CD8-positive, alpha-beta memory T cell (primary cell): ENCODE data around the gene FLRT2. TPM values are rescaled to one million over a fixed set of nuclear protein-coding genes. Genes with fewer than 3 reads are reported as not detected.

Experiments used
- CTCF ChIA-PET: fragments of 350-600 bp; sonication (Branson Sonifier 250); formaldehyde crosslinking; loops from one replicate; lab custom pipeline; 2021; ENCODE audit warnings: antibody characterized with exemption; lab: Charles Lee
- POLR2A ChIA-PET: fragments of 350-600 bp; sonication (Branson Sonifier 250); formaldehyde crosslinking; loops from one replicate; lab custom pipeline; 2021; ENCODE audit warnings: antibody characterized with exemption; lab: Charles Lee
- DNase-seq, 5 donors: peaks; one replicate each; pipeline versions ENCODE4 v3.0.0 to v3.0.0-alpha.2; 2020 to 2022; ENCODE audit warnings: mixed read lengths in 1 of 5
- H3K27ac ChIP-seq: one replicate; pipeline ENCODE4 v1.7.0; 2013; ENCODE audit warnings: low read depth, mild to moderate bottlenecking, low read length, moderate library complexity
- H3K27me3 ChIP-seq: 2 replicates; pipeline ENCODE4 v1.7.0; 2013; ENCODE audit warnings: low read length, mild to moderate bottlenecking; ENCODE audit not compliant: insufficient read depth, poor library complexity, severe bottlenecking
- H3K36me3 ChIP-seq: 2 replicates; pipeline ENCODE4 v1.7.0; 2013; ENCODE audit warnings: mild to moderate bottlenecking, low read length, moderate library complexity; ENCODE audit not compliant: insufficient read depth
- H3K4me1 ChIP-seq: 2 replicates; pipeline ENCODE4 v1.7.0; 2013; ENCODE audit warnings: mild to moderate bottlenecking, low read length, moderate library complexity; ENCODE audit not compliant: insufficient read depth
- H3K4me3 ChIP-seq: 2 replicates; pipeline ENCODE4 v1.7.0; 2013; ENCODE audit warnings: mild to moderate bottlenecking, low read length
- H3K9me3 ChIP-seq: 2 replicates; pipeline ENCODE4 v1.7.0; 2013; ENCODE audit warnings: mild to moderate bottlenecking, low read length
- H3K27ac Mint-ChIP-seq, 8 donors: one replicate each; pipeline ENCODE4 v1.8.0; 2020 to 2021; ENCODE audit warnings: mixed read lengths in 8 of 8, mild to moderate bottlenecking in 6 of 8, inconsistent platforms in 3 of 8, moderate library complexity in 3 of 8
- H3K27me3 Mint-ChIP-seq, 2 donors: one replicate each; pipeline ENCODE4 v1.8.0; 2020 to 2021; ENCODE audit warnings: mixed read lengths in 2 of 2, mild to moderate bottlenecking in 1 of 2, moderate library complexity in 1 of 2
- H3K36me3 Mint-ChIP-seq, 3 donors: one replicate each; pipeline ENCODE4 v1.8.0; 2020 to 2021; ENCODE audit warnings: mixed read lengths in 3 of 3, inconsistent platforms in 1 of 3, mild to moderate bottlenecking in 1 of 3
- H3K4me1 Mint-ChIP-seq, 3 donors: one replicate each; pipeline ENCODE4 v1.8.0; 2020 to 2021; ENCODE audit warnings: mixed read lengths in 3 of 3, inconsistent platforms in 1 of 3, mild to moderate bottlenecking in 1 of 3
- H3K4me3 Mint-ChIP-seq, 7 donors: one replicate each; pipeline ENCODE4 v1.8.0; 2020 to 2021; ENCODE audit warnings: mixed read lengths in 7 of 7, mild to moderate bottlenecking in 6 of 7, moderate library complexity in 4 of 7, inconsistent platforms in 2 of 7
- H3K9me3 Mint-ChIP-seq, 5 donors: one replicate each; pipeline ENCODE4 v1.8.0; 2020 to 2022; ENCODE audit warnings: mixed read lengths in 5 of 5, mild to moderate bottlenecking in 3 of 5, moderate library complexity in 2 of 5, inconsistent platforms in 1 of 5
- polyA plus RNA-seq: library from polyadenylated mRNA; unstranded; fragments of 300-500 nt; fragmentation: Illumina TruSeq; gene quantifications from one replicate; pipeline ENCODE4 v1.2.3, GENCODE V29; 2021
- total RNA-seq, 2 experiments: library from RNA; stranded (reverse); gene quantifications; one replicate each; pipeline ENCODE4 v1.2.3, GENCODE V29; 2021

FLRT2 gene
- total and polyA plus RNA-seq, 3 experiments from 2014 or later = not detected

DNA sequence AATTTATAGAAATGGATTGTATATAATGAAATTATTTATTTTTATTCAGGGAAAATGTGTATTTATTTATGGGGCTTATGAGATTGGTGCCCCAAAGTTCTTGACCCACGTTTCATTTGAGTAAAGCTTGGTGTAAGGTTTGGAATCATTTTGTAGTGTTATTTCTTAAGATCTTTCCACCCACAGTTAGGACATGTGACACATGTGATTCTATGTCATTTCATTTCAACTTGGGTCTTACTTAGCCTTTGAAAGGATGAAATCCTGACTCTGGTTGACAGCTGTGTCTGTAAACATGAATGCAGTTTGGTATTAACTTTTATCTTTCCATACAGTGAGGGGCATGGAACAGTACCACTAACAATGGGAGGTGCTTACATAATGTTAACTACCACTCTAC is 51.7 kb downstream of the FLRT2 start:
- Histone ChIP-seq H3K9me3 (no peaks in the 10 kb centered on the region), H3K36me3 (no peaks in the 10 kb centered on the region), H3K4me3 (no peak overlapping the region), H3K27me3 (no peaks in the 10 kb centered on the region), H3K27ac (no peak overlapping the region), H3K4me1 (no peaks in the 10 kb centered on the region)
- H3K27me3 Mint-ChIP-seq = no peaks in the 10 kb centered on the region
- no peak overlapping the region for H3K27ac Mint-ChIP-seq
- DNase-seq = no peak
- no peaks in the 10 kb centered on the region for H3K4me1 Mint-ChIP-seq
- ChIA-PET CTCF (no interaction called here), POLR2A (no interaction called here)
- no peak overlapping the region for H3K4me3 Mint-ChIP-seq
- H3K36me3 Mint-ChIP-seq = no peaks in the 10 kb centered on the region
- peaks cover 0 to 3% (median 0%) of the 10 kb centered on the region in 5 donors for H3K9me3 Mint-ChIP-seq

DNA sequence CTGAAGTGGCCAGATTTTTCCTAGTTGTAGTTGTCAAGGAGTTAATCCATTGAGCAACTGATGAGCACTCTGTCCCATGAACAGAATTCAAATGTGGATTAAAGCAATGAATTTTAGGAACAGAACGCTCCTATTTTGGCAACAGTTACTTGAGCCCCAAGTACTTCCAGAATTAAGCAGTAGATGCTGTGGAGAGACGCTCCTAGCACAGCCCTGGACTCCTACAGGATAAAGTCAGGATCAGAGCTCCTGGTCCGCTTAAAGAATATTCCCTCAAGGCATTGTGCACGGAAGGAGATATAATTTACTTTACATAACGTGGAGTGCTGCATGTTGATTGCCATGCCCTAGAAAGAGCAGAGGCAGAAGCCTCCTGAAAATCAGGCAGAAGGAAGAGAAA is 53.4 kb downstream of the FLRT2 start:
- Histone ChIP-seq H3K4me3 (no peak overlapping the region), H3K36me3 (no peaks in the 10 kb centered on the region), H3K4me1 (no peaks in the 10 kb centered on the region), H3K27ac (no peak overlapping the region), H3K9me3 (no peaks in the 10 kb centered on the region), H3K27me3 (no peaks in the 10 kb centered on the region)
- CTCF ChIA-PET = no interaction called here
- no peak for DNase-seq
- peaks cover 0 to 3% (median 0%) of the 10 kb centered on the region in 5 donors for H3K9me3 Mint-ChIP-seq
- H3K4me3 Mint-ChIP-seq = no peak overlapping the region
- no peak overlapping the region for H3K27ac Mint-ChIP-seq
- POLR2A ChIA-PET = no interaction called here
- H3K36me3 Mint-ChIP-seq = no peaks in the 10 kb centered on the region
- H3K4me1 Mint-ChIP-seq = no peaks in the 10 kb centered on the region
- no peaks in the 10 kb centered on the region for H3K27me3 Mint-ChIP-seq

DNA sequence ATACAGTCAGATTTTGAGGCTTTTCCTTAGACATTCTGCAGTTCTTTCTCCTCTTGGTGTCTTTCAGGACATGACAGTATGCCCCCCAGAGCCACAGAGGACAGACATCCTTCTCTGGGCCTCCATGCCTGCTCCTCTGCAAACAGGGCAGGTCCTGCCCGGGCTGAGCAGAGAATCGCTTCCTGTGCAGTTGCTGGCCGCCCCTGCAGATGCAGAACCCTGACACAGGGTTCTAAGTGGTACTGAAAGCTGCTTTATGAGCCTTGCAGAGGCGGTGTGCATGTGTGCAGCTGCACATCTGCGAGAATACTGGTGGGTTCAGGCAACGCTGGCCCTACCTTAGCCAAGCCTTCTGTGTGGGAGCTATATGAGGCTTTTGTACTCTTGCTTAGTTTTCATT is 54.5 kb downstream of the FLRT2 start:
- Mint-ChIP-seq H3K4me1 (no peaks in the 10 kb centered on the region), H3K36me3 (no peaks in the 10 kb centered on the region), H3K9me3 (peaks cover 0 to 6% (median 2%) of the 10 kb centered on the region in 5 donors), H3K27me3 (no peaks in the 10 kb centered on the region), H3K27ac (no peak overlapping the region), H3K4me3 (no peak overlapping the region)
- Histone ChIP-seq H3K27ac (no peak overlapping the region), H3K36me3 (no peaks in the 10 kb centered on the region), H3K9me3 (no peaks in the 10 kb centered on the region), H3K27me3 (no peaks in the 10 kb centered on the region), H3K4me3 (no peak overlapping the region), H3K4me1 (no peaks in the 10 kb centered on the region)
- ChIA-PET CTCF (no interaction called here), POLR2A (no interaction called here)
- no peak for DNase-seq

DNA sequence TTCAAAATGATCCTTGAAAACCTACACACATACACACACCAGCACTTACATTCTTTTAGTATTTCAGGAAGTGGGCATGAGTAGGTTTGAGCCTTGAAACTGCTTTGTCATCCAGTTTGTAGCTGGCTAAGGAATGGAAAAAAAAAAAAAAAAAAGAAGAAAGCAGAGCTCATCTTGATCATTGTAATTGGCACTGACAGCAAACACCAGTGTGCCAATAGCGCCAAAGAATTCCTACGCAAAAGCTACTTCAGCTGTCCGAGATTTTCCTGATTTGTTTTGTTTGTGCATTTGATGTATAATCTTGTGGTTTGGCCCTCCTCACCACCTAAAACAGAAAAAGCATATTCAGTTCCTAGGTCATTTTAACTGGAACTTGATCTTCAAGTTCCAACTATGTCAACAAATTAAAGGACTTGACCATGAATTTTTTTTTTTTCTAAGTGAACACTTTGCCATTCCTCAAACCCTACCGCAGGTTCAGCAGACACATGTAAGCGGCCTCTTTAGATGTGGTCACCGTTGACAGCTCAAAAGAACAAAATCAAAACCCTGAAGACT is 57.3 kb downstream of the FLRT2 start:
- H3K27ac ChIP-seq = no peak overlapping the region

DNA sequence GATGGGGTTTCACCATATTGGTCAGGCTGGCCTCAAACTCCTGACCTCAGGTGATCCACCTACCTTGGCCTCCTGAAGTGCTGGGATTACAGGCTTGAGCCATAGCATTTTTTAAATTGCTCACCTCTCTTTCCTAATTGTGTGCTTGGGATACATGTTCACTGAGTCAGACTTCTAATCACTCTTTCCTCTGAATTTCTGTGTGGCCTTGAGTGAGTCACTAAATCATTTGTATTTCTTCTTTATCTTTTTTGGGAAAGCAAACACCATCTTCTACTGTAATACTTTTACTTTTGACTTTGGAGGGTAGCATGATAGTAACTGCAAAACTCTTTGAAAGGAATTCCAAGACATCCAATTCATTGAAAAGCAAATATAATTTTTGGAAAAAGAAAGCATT is 60.8 kb downstream of the FLRT2 start:
- ChIA-PET POLR2A (no interaction called here), CTCF (no interaction called here)
- peaks cover 0 to 10% (median 5%) of the 10 kb centered on the region in 5 donors for H3K9me3 Mint-ChIP-seq
- no peaks in the 10 kb centered on the region for H3K36me3 Mint-ChIP-seq
- H3K27ac Mint-ChIP-seq = no peak overlapping the region
- H3K27ac ChIP-seq = no peak overlapping the region
- H3K9me3 ChIP-seq = no peaks in the 10 kb centered on the region
- H3K27me3 Mint-ChIP-seq = no peaks in the 10 kb centered on the region
- DNase-seq = no peak
- no peak overlapping the region for H3K4me3 ChIP-seq
- no peaks in the 10 kb centered on the region for H3K36me3 ChIP-seq
- no peaks in the 10 kb centered on the region for H3K4me1 ChIP-seq
- H3K27me3 ChIP-seq = no peaks in the 10 kb centered on the region
- no peak overlapping the region for H3K4me3 Mint-ChIP-seq
- no peaks in the 10 kb centered on the region for H3K4me1 Mint-ChIP-seq

More for the DNA sequence above, 57.3 kb downstream of the FLRT2 start:
- H3K4me3 ChIP-seq = no peak overlapping the region
- no peaks in the 10 kb centered on the region for H3K4me1 ChIP-seq
- no peak for DNase-seq
- ChIA-PET CTCF (no interaction called here), POLR2A (no interaction called here)
- no peaks in the 10 kb centered on the region for H3K27me3 ChIP-seq
- H3K27me3 Mint-ChIP-seq = no peaks in the 10 kb centered on the region
- H3K4me1 Mint-ChIP-seq = no peaks in the 10 kb centered on the region
- no peaks in the 10 kb centered on the region for H3K9me3 ChIP-seq
- H3K36me3 ChIP-seq = no peaks in the 10 kb centered on the region
- H3K9me3 Mint-ChIP-seq = peaks cover 0 to 9% (median 3%) of the 10 kb centered on the region in 5 donors
- H3K36me3 Mint-ChIP-seq = no peaks in the 10 kb centered on the region
- no peak overlapping the region for H3K27ac Mint-ChIP-seq
- no peak overlapping the region for H3K4me3 Mint-ChIP-seq

DNA sequence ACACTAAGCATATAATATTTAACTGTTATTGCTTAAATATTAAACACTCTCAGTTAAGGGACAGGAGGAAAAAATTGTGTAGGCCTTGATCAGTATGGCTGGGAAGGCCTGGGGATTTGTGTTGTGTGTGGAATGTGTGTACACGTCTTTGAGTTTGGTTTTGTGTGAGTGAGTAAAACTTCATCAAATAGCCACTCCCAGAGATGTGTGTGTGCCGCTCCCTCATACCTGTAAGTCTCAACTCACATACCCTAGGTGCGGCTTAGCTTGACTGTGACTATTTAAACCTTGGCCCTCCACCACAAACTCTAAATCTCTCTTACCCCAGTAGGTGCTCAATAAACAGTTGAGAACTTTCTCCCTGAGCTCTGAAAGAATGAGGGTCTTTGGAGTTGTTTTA is 64.3 kb downstream of the FLRT2 start:
- no peaks in the 10 kb centered on the region for H3K27me3 Mint-ChIP-seq
- ChIA-PET POLR2A (no interaction called here), CTCF (no interaction called here)
- H3K4me3 ChIP-seq = no peak overlapping the region
- DNase-seq = no peak
- peaks cover 0 to 10% (median 3%) of the 10 kb centered on the region in 5 donors for H3K9me3 Mint-ChIP-seq
- no peak overlapping the region for H3K4me3 Mint-ChIP-seq
- H3K27me3 ChIP-seq = no peaks in the 10 kb centered on the region
- H3K36me3 Mint-ChIP-seq = no peaks in the 10 kb centered on the region
- H3K27ac Mint-ChIP-seq = no peak overlapping the region
- no peaks in the 10 kb centered on the region for H3K4me1 Mint-ChIP-seq
- no peaks in the 10 kb centered on the region for H3K9me3 ChIP-seq
- no peaks in the 10 kb centered on the region for H3K36me3 ChIP-seq
- H3K4me1 ChIP-seq = no peaks in the 10 kb centered on the region
- no peak overlapping the region for H3K27ac ChIP-seq

DNA sequence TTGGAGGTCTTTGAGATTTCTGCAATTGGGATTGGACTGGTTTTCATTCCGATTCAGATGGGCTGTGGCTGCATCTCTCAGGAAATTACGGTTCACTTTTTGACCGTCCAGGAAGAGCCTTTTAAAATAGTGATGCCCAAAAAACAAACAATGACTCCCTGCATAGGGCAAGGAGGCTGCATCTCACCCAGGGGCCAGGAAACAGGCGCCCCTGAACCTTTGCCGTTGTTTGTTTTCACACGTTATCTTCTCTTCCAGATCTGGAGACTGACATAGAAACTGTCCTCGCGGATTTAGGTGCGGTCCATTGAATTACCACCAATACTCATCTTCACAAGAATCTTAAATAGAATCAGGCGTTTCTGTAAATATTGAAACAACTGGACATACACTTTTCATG is 66.0 kb downstream of the FLRT2 start:
- Mint-ChIP-seq H3K4me1 (no peaks in the 10 kb centered on the region), H3K36me3 (no peaks in the 10 kb centered on the region), H3K27me3 (peaks cover 0 to 2% of the 10 kb centered on the region in 2 donors), H3K27ac (no peak overlapping the region), H3K9me3 (peaks cover 2 to 10% (median 4%) of the 10 kb centered on the region in 5 donors), H3K4me3 (no peak overlapping the region)
- Histone ChIP-seq H3K27ac (no peak overlapping the region), H3K4me3 (no peak overlapping the region), H3K36me3 (no peaks in the 10 kb centered on the region), H3K4me1 (no peaks in the 10 kb centered on the region), H3K9me3 (no peaks in the 10 kb centered on the region), H3K27me3 (no peaks in the 10 kb centered on the region)
- no peak for DNase-seq
- POLR2A ChIA-PET = no interaction called here
- CTCF ChIA-PET = no interaction called here

- DNase-seq = no peak
- Histone ChIP-seq H3K4me1 (no peaks in the 10 kb centered on the region), H3K9me3 (no peaks in the 10 kb centered on the region), H3K4me3 (no peak overlapping the region), H3K36me3 (no peaks in the 10 kb centered on the region), H3K27me3 (no peaks in the 10 kb centered on the region), H3K27ac (no peak overlapping the region)
- peaks cover 0 to 2% of the 10 kb centered on the region in 2 donors for H3K27me3 Mint-ChIP-seq
- POLR2A ChIA-PET = no interaction called here
- no peaks in the 10 kb centered on the region for H3K4me1 Mint-ChIP-seq
- H3K4me3 Mint-ChIP-seq = no peak overlapping the region
- H3K9me3 Mint-ChIP-seq = peaks cover 2 to 10% (median 4%) of the 10 kb centered on the region in 5 donors
- CTCF ChIA-PET = no interaction called here
- no peak overlapping the region for H3K27ac Mint-ChIP-seq
- no peaks in the 10 kb centered on the region for H3K36me3 Mint-ChIP-seq
These were observed 66.6 kb downstream of the FLRT2 start for GRCh38 chr14:85596562-85596961.
